GM19438 (cell line): ENCODE data around the gene SLC2A9.

Experiments used
- ATAC-seq: cut with Tn5 transposase; IDR thresholded peaks from one replicate; pipeline ENCODE4 v1.9.1; 2021; ENCODE audit warnings: low read depth; ENCODE audit not compliant: unreplicated experiment

Gene SLC2A9

DNA sequence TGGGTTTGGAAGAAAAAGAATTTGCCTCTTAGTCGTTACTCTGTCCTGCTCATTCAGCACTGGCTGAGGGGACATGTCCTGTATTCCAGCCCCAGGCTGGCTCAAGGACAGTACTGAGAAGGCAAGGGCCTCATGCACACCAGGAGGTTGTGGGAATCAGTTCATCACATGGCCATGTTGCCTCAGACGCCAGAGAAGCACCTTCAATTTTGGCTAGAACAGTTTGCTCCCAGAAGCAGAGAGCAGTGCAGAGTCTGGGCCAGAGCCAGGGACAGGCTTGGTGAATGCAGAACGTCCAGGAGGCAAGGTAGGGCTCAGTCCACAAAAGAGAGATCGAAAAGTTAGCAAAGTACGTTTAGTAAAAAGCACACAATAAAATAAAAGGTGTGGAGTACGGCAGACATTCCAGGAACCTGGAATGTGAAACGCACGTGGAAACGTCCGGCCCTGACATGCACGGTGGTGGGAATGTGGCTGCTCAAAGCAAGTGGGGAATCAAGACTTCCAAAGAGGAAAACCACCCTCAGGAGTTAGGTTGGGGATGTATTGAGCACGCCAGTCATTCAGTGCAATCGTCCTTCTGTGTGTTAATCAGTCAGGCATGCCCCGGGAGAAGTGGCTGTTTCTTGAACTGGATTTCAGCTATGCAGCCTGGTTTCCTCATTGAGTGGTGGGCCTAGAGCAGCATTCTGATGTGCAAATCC, 1.2 kb upstream of the SLC2A9 start:
- no peak for ATAC-seq

DNA sequence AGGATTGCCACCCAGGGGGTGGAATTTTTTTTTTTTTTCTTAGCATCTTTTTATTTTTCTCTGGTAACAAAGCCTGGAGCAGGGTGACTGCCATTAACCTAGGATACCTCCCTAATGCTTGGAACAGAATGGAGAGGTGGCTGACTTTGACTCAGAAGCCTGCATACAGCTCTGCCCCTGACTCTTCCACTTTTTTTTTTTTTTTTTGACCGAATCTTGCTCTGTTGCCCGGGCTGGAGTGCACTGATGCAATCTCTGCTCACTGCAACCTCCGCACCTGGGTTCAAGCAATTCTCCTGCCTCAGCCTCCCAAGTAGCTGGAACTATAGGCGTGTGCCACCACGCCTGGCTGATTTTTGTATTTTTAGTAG, 341 bp upstream of the SLC2A9 start:
- no peak for ATAC-seq

DNA sequence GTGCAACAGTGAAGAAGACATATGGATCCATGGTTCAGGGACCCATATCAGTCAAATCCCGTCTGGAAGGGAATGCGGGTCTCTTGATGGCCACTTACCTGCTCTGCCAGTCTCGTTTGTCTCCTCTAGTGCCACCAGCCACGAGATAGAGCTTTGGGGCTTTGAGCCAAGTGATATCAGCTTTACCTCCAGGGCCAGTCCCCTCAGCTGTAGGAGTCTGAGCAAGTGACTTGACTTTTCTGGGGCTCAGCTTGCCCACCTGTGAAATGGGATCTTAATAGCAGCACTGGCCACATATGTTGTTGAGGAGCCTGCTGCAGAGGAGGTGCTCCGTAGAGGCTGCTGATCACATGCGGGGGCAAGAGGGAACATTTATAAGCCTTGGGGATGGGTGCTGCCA, 1.2 kb downstream of the SLC2A9 start:
- ATAC-seq, result no peak

DNA sequence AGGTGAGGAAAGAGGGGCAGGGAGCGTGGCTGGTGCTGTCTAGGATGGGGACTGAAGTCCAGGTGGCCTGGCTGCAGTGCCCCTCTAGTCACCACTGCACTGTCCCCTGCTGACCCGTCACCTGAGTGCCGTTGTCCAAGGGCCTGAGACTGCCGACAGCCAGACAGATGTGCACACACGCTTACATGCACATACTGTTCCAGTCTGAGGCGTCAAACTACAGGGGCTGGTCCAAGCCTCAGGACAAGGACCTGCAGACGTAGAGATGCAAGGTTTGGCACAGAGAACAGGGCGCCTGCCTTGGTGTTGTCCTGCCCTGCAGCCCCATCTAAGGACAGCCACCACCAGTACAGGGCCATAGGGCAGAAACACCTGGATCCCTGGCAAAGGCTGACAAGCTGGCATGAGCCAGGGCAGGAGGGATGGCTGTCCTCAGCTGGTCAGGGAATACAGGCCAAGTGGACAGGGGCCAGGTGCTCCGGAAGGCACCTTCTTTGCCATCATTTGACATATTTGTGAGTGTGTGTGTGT, 1.7 kb downstream of the SLC2A9 start:
- ATAC-seq, result no peak

DNA sequence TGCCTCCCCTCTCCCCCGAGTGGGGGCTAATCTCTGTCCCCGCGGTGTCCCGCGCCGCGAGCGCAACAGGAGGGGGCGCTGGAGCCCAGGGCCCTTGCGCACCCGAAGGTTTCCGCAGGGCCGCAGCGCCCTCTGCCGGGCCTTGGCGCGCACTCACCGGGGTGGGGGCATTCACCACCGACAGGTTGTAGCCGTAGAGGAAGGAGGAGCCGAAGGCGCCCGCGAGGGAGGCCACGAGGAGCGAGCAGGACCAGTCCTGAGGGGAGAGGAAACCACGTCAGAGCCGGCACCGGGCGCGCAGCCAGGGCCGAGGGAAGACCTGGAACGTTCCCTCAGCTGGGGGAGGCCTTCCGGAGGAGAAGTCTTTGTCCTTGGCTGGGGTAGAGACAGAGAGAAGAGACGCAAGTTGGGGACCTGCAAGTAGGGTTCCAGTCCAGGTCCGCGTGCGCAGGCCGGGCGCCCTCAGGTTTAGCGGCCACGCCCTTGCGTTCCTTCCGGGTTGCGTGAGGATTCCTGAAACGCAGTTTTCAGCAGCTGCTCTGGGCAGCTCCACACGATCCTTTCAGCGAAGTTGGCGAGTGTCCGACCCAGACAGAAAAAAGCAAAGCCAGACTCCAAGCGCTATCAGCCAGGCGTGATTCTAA, 2.4 kb downstream of the SLC2A9 start:
- ATAC-seq, result peak; percentile 97

DNA sequence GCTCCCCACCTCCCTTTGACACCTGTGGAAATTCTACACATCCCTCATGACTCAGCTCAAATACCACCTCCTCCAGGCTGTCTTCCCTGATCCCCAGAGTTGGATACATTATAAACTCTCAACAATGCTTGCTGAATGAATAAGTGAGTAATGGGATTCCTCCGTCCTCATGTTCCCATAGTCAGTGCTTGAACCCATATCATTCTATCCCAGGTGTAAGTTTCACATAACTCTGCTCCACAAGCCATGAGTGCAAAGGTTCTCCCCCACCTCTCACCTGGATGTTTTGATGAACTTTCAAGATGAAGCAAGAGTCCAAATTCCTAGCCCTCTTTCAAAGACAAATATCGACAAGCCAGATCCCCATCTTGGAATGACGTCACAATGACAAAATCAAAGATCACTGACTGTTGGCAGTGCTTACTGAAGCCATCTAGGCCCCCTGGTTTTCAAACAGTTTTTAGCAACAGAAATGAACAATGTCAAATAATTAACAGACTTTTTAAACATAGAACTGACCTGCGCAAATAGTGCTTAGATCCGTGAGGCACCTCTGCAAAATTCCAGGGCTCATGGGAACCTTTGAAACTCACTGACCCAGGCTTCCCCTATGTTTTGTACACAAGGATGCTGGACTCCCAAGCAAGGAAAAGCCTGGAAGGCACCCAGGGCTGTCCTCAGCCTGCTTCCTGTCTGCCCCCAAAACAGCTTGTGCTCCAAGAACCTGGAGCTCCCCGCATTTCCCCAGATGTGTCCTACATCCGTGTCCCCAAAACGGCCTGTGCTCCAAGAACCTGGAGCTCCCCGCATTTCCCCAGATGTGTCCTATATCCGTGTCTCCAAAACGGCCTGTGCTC, 4.0 kb downstream of the SLC2A9 start:
- ATAC-seq, result no peak

DNA sequence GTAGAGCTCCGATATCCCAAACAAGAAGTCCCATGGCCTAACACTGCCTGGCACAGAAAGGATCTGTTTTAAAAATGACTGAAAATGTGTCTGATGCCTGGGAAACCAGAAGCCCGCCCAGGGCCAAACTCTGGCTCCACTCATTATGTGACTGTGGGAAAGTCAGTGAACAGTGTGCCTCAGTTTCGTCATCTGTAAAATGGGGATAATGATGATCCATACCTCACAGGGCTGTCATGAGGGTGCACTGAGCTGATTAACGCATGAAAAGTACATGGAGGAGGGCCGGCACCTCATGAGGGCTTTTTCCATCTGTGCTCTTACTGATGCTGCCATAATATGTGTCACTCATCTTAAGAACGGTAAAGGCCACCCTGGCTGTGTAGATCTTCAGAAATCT, 5.1 kb downstream of the SLC2A9 start:
- no peak for ATAC-seq

DNA sequence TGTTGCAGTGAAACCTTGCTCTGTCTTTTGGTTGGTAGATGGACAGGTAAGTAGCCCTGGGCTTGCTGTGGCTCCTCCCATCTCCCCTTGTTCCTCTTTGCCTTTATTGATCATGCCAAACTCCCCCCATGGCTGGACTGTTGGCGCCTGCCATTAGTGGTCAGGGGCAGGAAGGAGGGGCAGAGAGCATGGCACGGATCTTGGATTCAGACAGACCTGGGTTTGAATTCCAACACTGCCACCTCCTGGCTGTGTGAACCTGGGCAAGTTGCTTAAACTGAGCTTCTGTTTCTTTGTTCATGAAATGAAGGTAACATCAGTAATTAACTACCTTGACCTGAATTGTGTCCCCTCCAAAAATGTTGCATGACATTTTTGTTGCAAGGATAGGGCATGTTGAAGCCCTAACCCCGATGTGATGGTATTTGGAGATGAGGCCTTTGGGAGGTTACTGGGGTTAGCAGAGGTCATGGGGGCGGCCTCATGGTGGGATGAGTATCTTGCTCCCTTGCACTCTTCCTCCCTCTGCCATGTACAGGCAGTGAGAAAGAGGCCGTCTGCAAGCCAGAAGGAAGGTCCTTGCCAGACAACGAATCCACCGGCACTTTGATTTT, 6.0 kb downstream of the SLC2A9 start:
- no peak for ATAC-seq

DNA sequence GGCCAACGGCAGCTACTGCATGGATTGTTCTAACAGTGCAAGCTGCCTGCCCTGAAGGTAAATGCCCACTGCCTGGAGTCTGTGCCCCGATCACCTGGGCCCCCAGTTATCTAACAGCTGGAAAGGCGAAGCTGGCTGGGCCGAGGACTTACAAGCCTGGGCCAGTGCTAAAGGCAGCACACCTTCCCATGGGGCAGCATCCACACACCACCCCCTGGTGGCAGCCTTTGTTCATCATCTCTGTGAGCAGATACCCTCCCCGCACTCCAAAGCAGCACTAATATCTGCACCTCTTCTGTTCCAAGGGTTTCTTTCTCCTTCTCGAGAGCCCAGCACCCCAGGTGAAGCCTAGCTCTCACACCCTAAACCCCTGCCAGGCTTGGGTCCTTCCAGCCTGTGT, 7.6 kb downstream of the SLC2A9 start:
- no peak for ATAC-seq

DNA sequence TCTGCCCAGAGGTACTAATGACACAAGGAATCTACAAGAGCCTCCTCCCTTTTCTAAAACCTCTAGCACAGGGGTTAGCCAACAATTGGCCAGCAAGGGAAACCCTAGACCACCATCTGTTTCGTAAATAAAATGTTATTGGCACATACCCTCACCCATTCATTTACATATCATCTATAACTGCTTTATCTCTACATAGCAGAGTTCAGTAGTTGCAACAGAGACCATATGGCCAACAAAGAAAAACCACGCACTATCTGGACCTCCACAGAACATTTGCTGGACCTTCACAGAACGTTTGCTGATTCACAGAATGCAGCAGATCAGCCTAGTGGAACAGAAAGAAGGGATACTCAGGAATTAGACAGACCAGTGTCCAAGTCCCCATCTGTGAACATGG, 9.4 kb downstream of the SLC2A9 start:
- no peak for ATAC-seq

DNA sequence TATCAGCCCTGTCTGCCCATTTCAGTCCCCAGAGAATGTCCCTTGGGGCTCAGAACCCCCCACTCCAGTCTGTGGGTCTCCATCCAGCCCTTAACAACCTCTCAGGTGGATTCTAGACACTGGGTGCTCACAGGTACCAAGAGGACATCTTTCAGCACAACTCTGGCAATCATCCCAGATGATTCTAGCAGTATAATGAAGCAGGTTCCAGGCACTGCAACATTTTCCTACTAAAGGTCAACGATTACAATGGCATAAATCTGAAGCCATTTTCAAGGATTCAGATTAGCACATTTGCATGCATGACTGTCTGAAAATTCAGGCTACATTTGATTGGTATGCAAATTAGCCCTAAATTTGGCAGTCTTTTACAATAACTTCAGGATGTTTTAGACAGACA, 10.0 kb downstream of the SLC2A9 start:
- no peak for ATAC-seq

DNA sequence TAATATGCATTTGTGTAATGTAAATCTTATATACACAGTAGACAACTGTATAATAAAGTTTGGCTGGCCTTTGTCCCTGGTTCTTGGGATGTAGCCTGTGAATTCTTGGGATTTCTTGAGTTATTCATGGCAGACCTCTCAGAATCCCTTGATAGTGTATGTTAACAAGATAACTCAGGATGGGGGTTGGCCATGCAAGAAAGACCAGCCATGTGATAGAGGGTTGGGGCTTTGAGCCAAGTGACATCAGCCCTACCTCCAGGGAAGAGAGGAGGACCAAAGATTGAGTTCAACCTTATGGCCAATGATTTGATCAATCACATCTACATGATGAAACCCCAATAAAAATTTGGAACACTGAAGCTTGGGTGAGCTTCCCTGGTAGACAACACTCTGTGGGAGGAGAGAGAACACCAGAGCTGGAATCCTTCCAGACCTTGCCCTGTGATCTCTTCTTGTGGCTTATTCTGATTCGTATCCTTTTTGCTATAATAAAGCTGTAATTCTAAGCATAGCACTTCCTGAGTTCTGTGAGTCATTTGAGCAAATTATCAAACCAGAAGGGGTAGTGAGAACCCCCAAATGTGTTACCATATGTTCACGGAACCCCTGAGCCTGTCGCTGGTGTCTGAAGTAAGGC, 11.3 kb downstream of the SLC2A9 start:
- ATAC-seq, result no peak

DNA sequence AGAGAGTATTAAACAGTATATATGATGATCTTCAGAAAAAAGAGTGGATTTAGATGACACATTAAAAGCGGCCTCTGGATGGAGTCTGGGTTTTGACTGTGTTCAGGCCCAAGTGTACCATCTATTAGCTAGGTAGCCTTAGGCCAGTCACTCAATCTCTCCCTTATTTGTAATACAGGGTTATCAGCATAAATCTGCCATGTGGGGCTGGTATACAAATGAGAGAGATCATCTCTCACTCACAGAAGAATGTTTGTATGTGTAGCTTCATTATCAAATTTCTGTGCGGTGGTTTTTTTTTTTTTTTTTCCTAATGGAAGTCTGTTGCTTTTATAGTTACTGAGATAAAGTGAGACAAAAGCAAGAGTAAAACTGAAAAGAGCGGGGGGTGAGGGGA, 12.7 kb downstream of the SLC2A9 start:
- ATAC-seq, result no peak

DNA sequence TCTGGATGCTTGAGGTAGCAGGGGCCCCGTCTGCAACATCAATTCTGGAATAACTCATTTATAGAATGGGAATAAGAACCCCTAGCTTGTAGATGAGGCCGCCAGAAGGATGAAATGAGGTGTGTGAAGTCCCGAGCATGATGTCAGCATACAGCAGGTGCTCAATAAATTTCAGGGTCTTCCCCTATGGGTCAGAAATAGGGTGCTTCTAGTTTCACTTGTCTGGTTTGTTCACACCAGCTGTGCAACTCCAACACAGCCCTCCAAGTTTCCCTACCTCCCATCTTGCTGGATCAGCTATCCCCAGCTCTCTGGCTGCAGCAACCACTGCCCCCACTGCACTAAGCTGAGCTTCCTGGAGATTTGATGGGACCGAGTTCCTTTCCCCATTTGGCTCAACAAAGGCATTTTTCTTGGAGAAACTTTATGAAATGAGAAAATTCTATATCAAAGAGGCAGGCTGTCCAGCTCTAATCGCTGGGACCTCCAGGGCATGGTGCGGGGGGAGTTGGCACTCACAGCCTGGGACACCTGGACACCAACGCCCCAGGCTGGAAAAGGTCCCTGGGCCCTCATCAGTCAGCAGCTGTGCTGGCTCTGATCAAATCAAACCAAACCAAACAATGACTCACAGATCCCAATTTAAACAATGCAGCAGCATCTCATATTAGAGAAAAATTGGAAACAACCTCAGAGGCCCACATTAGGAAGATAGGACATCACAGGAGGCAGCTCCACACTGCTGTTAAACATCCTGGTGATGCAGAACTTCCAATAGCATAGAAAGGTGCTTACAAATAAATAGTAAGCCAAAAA, 13.3 kb downstream of the SLC2A9 start:
- ATAC-seq, result peak; percentile 36

DNA sequence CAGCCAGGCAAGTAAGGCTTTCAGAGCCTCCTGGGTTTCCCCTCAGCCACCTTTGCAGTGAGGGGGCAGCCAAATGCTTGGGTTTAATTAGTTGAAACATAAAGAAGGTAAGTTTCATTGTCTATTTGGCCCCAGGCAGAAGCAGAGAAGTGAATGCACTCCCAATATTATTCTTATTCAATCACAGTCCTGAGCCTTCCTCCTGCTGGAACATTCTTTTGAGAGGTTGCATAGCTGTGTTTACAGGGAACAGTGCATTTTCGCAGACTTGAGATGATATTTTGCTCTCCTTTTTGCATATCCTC, 13.9 kb downstream of the SLC2A9 start:
- ATAC-seq, result peak; percentile 41

DNA sequence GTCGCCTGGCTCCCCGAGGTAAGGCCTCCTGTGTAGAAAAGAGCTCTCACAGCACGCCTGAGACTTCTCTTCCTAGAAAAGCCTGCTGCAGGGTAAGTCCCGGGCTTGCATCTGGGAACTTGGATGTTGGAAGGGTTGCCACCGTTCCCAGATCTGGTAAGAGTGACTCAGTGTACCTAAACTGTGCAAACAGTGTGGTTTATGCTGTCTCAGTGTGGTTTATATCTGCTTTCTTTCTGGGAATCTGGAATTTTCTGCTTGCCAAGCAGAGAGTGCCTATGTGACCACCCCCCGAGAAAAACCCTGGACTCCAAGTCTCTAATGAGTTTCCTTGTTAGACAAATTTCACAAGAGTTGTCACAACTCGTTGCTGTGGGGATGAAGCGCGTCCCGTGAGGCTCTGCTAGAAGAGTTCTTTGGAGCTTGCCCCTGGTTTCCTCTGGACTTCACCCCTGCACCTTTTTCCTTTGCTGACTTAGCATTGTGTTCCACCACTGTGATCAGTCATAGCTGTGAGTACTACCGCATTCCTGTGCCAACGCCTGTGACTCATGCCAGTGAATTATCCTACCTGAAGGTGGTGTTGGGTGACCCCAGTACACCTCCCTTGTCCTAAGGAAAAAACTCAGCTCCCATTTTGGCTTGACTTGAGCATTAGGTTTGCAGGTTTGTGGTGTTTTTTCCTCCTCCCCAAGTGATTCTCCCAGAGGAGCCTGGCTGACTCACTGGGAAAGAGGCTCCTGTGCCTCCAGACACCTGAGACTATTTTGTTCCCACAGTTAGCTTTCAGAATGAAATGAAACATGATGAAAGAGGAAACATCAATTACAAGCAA, 14.5 kb downstream of the SLC2A9 start:
- peak; percentile 15 for ATAC-seq

DNA sequence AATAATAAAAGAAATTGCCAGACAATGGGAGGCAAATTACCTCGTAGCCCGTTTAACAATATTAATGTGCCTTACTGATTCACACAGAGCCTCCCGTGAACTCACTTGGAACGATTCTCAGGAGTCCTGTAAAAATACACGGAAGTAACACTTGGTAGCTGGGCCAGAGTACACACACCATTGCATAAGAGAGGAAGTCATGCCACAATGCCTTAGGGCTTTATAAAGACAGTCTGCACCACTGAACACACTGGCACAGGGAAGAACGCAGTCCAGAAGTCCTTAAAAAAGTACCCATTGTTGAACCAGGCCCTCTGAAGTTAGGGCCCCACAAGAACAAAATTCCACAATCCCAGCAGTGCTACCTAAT, 15.1 kb downstream of the SLC2A9 start:
- ATAC-seq, result peak; percentile 52

DNA sequence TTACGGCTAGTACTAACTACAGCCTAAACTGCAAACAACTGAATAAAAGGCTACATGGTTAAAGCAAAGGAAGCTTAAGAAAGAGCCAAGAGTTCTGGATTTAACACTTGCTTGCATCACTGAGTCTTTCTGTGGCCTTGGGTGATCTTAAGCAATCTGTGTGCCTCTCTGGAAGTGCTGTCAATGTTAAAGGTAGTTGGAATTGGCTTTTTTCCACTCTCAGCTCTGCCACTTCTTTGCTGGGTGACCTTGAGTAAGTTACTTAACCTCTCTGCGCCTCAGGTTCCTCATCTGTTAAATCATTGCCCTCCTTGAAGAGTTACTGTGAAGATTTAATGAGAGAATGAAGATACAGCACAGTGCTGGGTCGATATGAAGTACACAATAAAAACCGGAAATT, 15.7 kb downstream of the SLC2A9 start:
- ATAC-seq, result no peak

DNA sequence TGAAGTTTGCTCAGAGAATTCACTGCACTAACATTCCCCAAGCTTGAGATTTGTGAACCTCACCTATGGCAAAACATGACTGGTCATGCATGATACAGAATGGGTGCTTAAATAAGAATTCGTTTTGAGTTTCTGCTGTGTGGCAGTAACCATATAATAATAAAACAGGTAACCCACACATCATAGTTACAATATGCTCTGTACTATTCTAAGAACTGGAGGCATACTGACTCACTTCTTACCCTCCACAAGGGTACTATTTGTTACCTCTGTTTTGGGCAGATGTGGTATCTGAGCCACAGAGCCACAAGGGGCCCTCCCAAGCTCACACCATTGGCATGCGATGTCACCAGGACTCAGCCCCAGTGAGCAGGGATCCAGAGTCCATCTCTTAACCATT, 17.6 kb downstream of the SLC2A9 start:
- ATAC-seq, result no peak
